Testis (tissue), 2 donors: ENCODE results near the gene SMOC2.

ENCODE experiments used
- POLR2A ChIP-seq: fragments of 450-650 bp; IDR thresholded peaks from one replicate; pipeline ENCODE4 v1.6.1; 2017; ENCODE audit warnings: antibody characterized with exemption, mild to moderate bottlenecking, moderate library complexity
- TF ChIP-seq, protein P1 (sequence below), 3 experiments: fragments of 450-650 bp in 2 of 3; fragments of 200-600 bp in 1 of 3; sonication (generic) in 1 of 3; IDR thresholded peaks; one replicate each; pipeline ENCODE4 v1.5.1; 2016 to 2019; ENCODE audit warnings: antibody characterized with exemption in 3 of 3, mild to moderate bottlenecking in 2 of 3, moderate library complexity in 1 of 3

DNA sequence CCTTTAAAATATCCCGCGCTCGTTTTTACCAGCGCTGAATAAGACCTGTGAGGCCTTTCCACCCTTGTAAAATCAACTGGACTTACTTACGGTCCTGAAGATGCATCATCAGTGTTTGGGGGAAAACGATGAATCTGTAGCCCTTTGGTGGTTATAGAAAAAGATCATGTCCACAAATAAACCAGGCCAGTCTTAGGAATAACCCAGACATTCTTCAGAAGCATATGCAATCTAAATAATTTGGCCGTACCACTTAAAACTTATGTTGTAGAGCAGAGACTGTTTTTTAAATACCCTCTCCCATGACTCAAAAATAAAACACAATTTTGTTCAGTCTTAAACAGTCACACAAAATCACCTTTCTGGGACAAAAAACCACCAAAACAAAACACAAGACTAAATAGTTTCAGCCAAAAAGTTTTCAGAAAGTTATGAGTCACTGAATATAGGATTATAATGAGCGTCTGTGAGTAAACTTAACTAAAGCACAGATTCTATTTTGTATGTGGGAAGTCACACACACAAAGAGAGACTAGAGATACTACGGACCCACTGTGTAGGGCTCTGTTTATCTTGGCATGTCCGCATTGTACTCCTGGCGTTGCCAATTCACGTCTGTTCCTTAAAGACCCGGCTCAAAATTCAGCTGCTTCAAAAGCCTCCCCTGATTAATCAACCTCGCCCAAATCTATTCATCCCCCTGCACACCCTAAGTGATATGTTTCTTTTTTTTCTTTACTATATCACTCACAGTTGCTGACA, 26.5 kb upstream of the SMOC2 start:
- no peak for TF ChIP-seq POLR2A
- TF ChIP-seq, protein P1, sequence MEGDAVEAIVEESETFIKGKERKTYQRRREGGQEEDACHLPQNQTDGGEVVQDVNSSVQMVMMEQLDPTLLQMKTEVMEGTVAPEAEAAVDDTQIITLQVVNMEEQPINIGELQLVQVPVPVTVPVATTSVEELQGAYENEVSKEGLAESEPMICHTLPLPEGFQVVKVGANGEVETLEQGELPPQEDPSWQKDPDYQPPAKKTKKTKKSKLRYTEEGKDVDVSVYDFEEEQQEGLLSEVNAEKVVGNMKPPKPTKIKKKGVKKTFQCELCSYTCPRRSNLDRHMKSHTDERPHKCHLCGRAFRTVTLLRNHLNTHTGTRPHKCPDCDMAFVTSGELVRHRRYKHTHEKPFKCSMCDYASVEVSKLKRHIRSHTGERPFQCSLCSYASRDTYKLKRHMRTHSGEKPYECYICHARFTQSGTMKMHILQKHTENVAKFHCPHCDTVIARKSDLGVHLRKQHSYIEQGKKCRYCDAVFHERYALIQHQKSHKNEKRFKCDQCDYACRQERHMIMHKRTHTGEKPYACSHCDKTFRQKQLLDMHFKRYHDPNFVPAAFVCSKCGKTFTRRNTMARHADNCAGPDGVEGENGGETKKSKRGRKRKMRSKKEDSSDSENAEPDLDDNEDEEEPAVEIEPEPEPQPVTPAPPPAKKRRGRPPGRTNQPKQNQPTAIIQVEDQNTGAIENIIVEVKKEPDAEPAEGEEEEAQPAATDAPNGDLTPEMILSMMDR (IDR thresholded peaks at IDR 0.05) = no peak
